Karpas-422 (cell line): Measurements from ENCODE around the gene PRR5L. TPM values are rescaled to one million over a fixed set of nuclear protein-coding genes. Genes with fewer than 3 reads are reported as not detected.

ENCODE experiments used
- DNase-seq: peaks from one replicate; pipeline ENCODE4 v3.0.0-alpha.2; 2015
- H2AFZ ChIP-seq: fragments of 200-600 bp; sonication (generic); 2 replicates; pipeline ENCODE4 v1.6.1; 2014; ENCODE audit warnings: antibody characterized with exemption, low read length, mixed read lengths
- H3K27ac ChIP-seq: fragments of 200-600 bp; sonication (generic); 2 replicates; pipeline ENCODE4 v1.5.1; 2014; ENCODE audit warnings: mild to moderate bottlenecking, low read length, moderate library complexity
- H3K27me3 ChIP-seq: fragments of 200-600 bp; sonication (generic); 2 replicates; pipeline ENCODE4 v1.6.1; 2014; ENCODE audit warnings: low read length, mixed read lengths
- H3K36me3 ChIP-seq: fragments of 200-600 bp; sonication (generic); 2 replicates; pipeline ENCODE4 v1.6.1; 2014; ENCODE audit warnings: low read length, mixed read lengths; ENCODE audit not compliant: insufficient read depth
- H3K4me1 ChIP-seq: fragments of 200-600 bp; sonication (generic); 2 replicates; pipeline ENCODE4 v1.6.1; 2014; ENCODE audit warnings: mild to moderate bottlenecking, low read length, mixed read lengths
- H3K4me2 ChIP-seq: fragments of 200-600 bp; sonication (generic); 2 replicates; pipeline ENCODE4 v1.6.1; 2014; ENCODE audit warnings: low read length, low read depth, mild to moderate bottlenecking; ENCODE audit not compliant: poor library complexity, severe bottlenecking
- H3K4me3 ChIP-seq: fragments of 200-600 bp; sonication (generic); 2 replicates; pipeline ENCODE4 v1.5.1; 2014; ENCODE audit warnings: mild to moderate bottlenecking, antibody characterized with exemption, low read length, mixed read lengths
- H3K79me2 ChIP-seq: fragments of 200-600 bp; sonication (generic); 2 replicates; pipeline ENCODE4 v1.6.1; 2014; ENCODE audit warnings: mild to moderate bottlenecking, low read length, mixed read lengths
- H3K9ac ChIP-seq: fragments of 200-600 bp; sonication (generic); 2 replicates; pipeline ENCODE4 v1.6.0; 2014; ENCODE audit warnings: low read length
- H3K9me2 ChIP-seq: fragments of 200-600 bp; sonication (generic), shearing (Covaris generic); replicated peaks from 2 replicates; pipeline ENCODE4 v1.6.0; 2014; ENCODE audit warnings: mild to moderate bottlenecking, low read length, moderate library complexity; ENCODE audit not compliant: insufficient read depth
- H3K9me3 ChIP-seq: fragments of 300-700, 200-600 bp; sonication (generic); 2 replicates; pipeline ENCODE4 v1.6.1; 2014; ENCODE audit warnings: low read length, mixed read lengths
- H4K20me1 ChIP-seq: fragments of 200-600 bp; sonication (generic); 2 replicates; pipeline ENCODE4 v1.6.1; 2014; ENCODE audit warnings: mild to moderate bottlenecking, antibody characterized with exemption, low read length, low read depth; ENCODE audit not compliant: insufficient read depth
- total RNA-seq: library from RNA; depleted of rRNA; stranded (reverse); fragments of >200 nt; shearing (Covaris generic); gene quantifications from 2 replicates; pipeline ENCODE4 v1.2.3, GENCODE V29; 2014; ENCODE audit warnings: low replicate concordance

PRR5L gene
- total RNA-seq, 1 experiment from 2014 or later = not detected

- Histone ChIP-seq H3K9ac (no peak overlapping the region), H3K4me2 (no peak overlapping the region), H3K36me3 (no peaks in the 10 kb centered on the region), H4K20me1 (no peaks in the 10 kb centered on the region), H2AFZ (no peak overlapping the region), H3K4me1 (peaks cover 21% of the 10 kb centered on the region), H3K4me3 (no peak overlapping the region), H3K9me3 (no peaks in the 10 kb centered on the region), H3K27ac (no peak overlapping the region), H3K27me3 (no peaks in the 10 kb centered on the region), H3K79me2 (no peaks in the 10 kb centered on the region), H3K9me2 (no peaks in the 10 kb centered on the region)
- no peak for DNase-seq
These were observed 98.8 kb downstream of the PRR5L start for GRCh38 chr11:36394926-36395325.

DNA sequence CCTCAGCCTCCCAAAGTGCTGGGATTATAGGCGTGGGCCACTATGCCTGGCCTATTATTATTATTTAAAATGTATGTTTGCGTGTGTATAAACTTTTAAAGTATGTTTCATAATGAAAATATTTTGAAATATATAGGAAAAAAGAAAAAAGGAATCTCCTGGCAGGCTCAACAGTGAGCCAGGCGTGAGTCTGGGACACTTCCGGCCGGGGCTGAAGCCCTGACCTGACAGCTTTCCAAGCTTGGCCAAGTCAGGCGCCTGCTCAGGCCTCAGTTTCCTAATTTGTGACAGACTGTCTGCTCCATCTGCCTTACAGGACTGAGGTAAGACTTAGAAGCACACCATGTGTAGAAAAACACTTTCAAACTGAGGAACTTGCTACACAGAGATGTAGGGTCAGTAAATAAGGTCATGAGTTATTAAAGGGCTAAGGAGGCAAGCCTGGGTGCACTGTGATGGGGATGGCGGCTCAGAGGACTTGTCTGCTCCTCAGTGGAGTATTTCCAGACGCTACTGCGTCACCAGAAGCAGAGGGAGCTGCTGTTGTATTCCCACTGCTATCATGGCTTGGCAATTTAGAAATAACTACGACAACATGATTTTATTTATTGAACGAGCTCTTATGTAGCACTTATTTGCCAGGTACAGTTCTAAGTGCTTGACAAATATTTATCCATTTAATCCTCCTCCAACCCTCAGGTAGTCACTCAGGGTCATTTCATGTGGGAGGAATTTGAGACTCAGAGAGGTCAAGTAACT is 100.1 kb downstream of the PRR5L start:
- Histone ChIP-seq H3K27me3 (no peaks in the 10 kb centered on the region), H3K4me2 (no peak overlapping the region), H3K4me1 (peaks cover 17% of the 10 kb centered on the region), H3K27ac (no peak overlapping the region), H3K4me3 (no peak overlapping the region), H3K79me2 (no peaks in the 10 kb centered on the region), H3K9ac (no peak overlapping the region), H4K20me1 (no peaks in the 10 kb centered on the region), H3K36me3 (no peaks in the 10 kb centered on the region), H3K9me2 (no peaks in the 10 kb centered on the region), H3K9me3 (no peaks in the 10 kb centered on the region), H2AFZ (no peak overlapping the region)
- DNase-seq = no peak

DNA sequence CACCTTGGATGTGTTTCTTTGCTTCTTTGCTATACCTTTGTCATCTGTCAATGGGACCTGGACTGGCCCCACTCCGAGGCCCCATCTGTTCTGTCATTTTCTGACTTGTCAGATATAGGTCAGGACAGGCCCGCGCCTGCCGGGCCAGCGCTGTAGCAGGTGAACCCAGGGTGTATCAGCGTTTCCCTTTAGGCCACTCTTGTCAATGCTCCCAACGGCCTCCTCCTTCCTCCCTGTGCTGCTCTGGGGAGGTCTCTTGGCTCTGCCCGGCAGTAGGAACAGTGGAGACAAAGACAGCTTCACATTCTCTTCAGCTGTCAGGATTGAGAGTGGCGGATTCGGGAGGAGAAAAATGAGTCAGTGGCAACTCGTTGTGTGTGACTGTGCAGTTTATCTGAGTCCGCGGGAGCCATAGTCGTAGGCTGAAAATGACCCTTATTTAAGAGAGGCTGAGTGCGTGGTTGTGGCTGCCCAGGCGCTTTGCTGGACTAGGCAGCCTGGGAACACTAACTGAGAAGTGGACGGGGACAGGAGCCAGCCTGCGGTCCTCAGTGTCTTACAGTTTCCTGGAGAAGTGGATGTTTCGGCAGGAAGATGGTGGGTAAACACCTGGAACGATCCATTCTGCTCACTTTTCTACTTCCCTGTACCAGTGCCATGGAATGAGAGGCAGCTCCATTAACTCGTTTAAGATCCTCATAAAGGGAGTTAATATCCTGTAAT is 102.3 kb downstream of the PRR5L start:
- Histone ChIP-seq H3K27me3 (no peaks in the 10 kb centered on the region), H3K79me2 (no peaks in the 10 kb centered on the region), H3K4me1 (no peaks in the 10 kb centered on the region), H3K9ac (no peak overlapping the region), H3K27ac (no peak overlapping the region), H3K36me3 (no peaks in the 10 kb centered on the region), H2AFZ (no peak overlapping the region), H4K20me1 (no peaks in the 10 kb centered on the region), H3K4me2 (no peak overlapping the region), H3K9me3 (no peaks in the 10 kb centered on the region), H3K4me3 (no peak overlapping the region), H3K9me2 (no peaks in the 10 kb centered on the region)
- no peak for DNase-seq

DNA sequence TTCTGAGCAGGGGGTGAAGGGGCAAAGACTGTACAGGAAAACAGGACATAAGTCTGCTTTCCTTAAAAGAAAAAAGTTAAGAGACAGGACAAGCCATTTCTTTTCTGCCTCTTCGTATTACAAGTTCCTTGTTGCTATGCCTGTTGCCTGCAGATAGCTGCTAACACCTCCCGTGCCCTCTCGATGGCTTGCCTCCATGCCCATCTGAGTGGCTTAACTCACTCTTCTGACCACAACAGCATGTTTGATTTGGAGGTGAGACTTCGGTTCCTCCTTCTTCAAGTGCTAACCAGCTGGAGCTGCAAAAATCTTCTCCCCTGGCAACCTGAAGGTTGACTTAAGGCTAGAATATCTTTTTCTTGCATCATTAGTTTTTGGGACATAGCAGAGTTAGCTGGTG is 103.1 kb downstream of the PRR5L start:
- Histone ChIP-seq H2AFZ (no peak overlapping the region), H3K79me2 (no peaks in the 10 kb centered on the region), H3K27me3 (no peaks in the 10 kb centered on the region), H4K20me1 (no peaks in the 10 kb centered on the region), H3K9me2 (no peaks in the 10 kb centered on the region), H3K36me3 (no peaks in the 10 kb centered on the region), H3K9me3 (no peaks in the 10 kb centered on the region), H3K9ac (no peak overlapping the region), H3K27ac (no peak overlapping the region), H3K4me1 (no peaks in the 10 kb centered on the region), H3K4me2 (no peak overlapping the region), H3K4me3 (no peak overlapping the region)
- DNase-seq = no peak

DNA sequence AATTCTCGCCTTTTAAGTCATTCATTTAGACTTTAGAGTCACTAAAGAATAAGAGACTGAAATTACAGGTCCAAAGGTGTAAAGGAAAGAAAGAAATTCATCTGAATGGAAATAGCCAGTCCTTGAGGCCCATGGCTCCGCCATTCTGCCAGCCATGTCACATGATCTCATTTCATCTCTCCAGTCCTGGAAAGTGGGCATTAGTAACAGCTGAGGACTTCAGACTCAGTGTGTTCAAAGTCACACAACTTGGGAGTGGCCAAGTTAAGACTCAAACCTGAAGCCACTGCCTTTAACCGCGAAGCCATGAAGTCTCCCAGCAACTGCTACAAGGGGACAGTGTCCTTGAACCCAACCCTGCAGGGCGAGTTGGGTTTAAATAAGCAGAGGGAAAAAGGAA is 103.7 kb downstream of the PRR5L start:
- no peaks in the 10 kb centered on the region for H4K20me1 ChIP-seq
- no peaks in the 10 kb centered on the region for H3K79me2 ChIP-seq
- H3K9ac ChIP-seq = no peak overlapping the region
- no peaks in the 10 kb centered on the region for H3K9me3 ChIP-seq
- no peaks in the 10 kb centered on the region for H3K4me1 ChIP-seq
- H3K9me2 ChIP-seq = no peaks in the 10 kb centered on the region
- H2AFZ ChIP-seq = no peak overlapping the region
- H3K27ac ChIP-seq = no peak overlapping the region
- DNase-seq = no peak
- H3K4me3 ChIP-seq = no peak overlapping the region
- no peaks in the 10 kb centered on the region for H3K36me3 ChIP-seq
- H3K27me3 ChIP-seq = no peaks in the 10 kb centered on the region
- H3K4me2 ChIP-seq = no peak overlapping the region

- Histone ChIP-seq H3K27ac (no peak overlapping the region), H3K36me3 (no peaks in the 10 kb centered on the region), H3K9me3 (no peaks in the 10 kb centered on the region), H3K9me2 (no peaks in the 10 kb centered on the region), H3K4me3 (no peak overlapping the region), H3K27me3 (no peaks in the 10 kb centered on the region), H2AFZ (no peak overlapping the region), H3K9ac (no peak overlapping the region), H3K4me2 (no peak overlapping the region), H4K20me1 (no peaks in the 10 kb centered on the region), H3K4me1 (no peaks in the 10 kb centered on the region), H3K79me2 (no peaks in the 10 kb centered on the region)
- no peak for DNase-seq
These were observed 104.8 kb downstream of the PRR5L start for GRCh38 chr11:36400766-36401455.

DNA sequence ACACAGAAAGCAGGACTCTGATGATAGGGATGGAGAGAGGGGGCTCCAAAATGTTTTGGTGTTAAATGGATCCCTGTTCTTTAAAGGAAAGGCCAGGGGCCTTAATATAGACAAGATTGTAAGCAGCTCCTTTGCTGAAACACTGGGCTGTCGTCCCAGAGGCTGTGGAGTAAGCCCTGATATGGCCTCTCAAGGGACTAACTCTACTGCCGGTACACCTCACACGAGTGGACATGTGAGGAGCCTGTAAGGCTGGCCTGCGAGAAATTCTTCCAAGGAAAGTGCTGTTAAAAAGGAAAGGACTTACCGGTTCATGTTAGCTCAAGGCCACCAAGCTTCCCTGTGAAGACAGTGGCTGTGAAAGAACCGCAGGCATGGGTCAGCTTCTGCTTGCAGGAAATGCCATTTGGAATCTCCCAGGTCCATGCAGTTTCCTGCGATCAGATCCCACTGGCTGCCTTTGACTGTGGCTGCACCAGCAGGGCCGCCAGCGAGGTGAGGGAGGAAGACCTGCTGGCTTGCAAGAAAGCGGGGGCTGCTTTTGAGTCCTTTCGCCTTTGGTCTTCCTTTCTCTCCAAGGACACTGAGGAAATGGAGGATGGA is 106.6 kb downstream of the PRR5L start:
- no peak for DNase-seq
- no peaks in the 10 kb centered on the region for H3K36me3 ChIP-seq
- H2AFZ ChIP-seq = no peak overlapping the region

GRCh38 chr11:36403661-36404060 is 107.6 kb downstream of the PRR5L start:
- DNase-seq = no peak
- no peak overlapping the region for H2AFZ ChIP-seq
- no peak overlapping the region for H3K9ac ChIP-seq
- no peaks in the 10 kb centered on the region for H3K36me3 ChIP-seq
- H3K4me2 ChIP-seq = no peak overlapping the region
- no peak overlapping the region for H3K27ac ChIP-seq
- H4K20me1 ChIP-seq = no peaks in the 10 kb centered on the region
- H3K4me1 ChIP-seq = no peaks in the 10 kb centered on the region
- no peaks in the 10 kb centered on the region for H3K27me3 ChIP-seq
- no peaks in the 10 kb centered on the region for H3K9me3 ChIP-seq
- H3K4me3 ChIP-seq = no peak overlapping the region
- no peaks in the 10 kb centered on the region for H3K79me2 ChIP-seq
- no peaks in the 10 kb centered on the region for H3K9me2 ChIP-seq

More for the DNA sequence above, 106.6 kb downstream of the PRR5L start:
- Histone ChIP-seq H3K4me3 (no peak overlapping the region), H3K4me2 (no peak overlapping the region), H3K9me3 (no peaks in the 10 kb centered on the region), H3K27me3 (no peaks in the 10 kb centered on the region), H3K4me1 (no peaks in the 10 kb centered on the region), H3K27ac (no peak overlapping the region), H4K20me1 (no peaks in the 10 kb centered on the region), H3K9ac (no peak overlapping the region), H3K79me2 (no peaks in the 10 kb centered on the region), H3K9me2 (no peaks in the 10 kb centered on the region)
